Stimulated activated memory B cell treated with anti-CD40 and anti-IgM and Interleukin-4, amounts not matched to agents 10 μg/mL and 1 μg/mL and 100 μg/mL, for 72 hours (primary cell): ENCODE results near the gene FBLN2.
A peak's percentile ranks its signal among the peaks of the same experiment; 100 is the strongest.

ENCODE experiments used
- ATAC-seq: fragments of 150-1000 bp; cut with Tn5 transposase; 2 replicates; pipeline ENCODE4 v1.10.0; 2021
- H3K27ac Mint-ChIP-seq: one replicate; pipeline ENCODE4 v1.8.0; 2022; ENCODE audit warnings: mild to moderate bottlenecking, mixed read lengths
- H3K27me3 Mint-ChIP-seq: one replicate; pipeline ENCODE4 v1.8.0; 2022; ENCODE audit warnings: mixed read lengths
- H3K36me3 Mint-ChIP-seq: one replicate; pipeline ENCODE4 v1.8.0; 2022; ENCODE audit warnings: mixed read lengths
- H3K4me1 Mint-ChIP-seq: one replicate; pipeline ENCODE4 v1.8.0; 2022; ENCODE audit warnings: mixed read lengths
- H3K4me3 Mint-ChIP-seq: one replicate; pipeline ENCODE4 v1.8.0; 2022; ENCODE audit warnings: mild to moderate bottlenecking, moderate library complexity, mixed read lengths
- H3K9me3 Mint-ChIP-seq: one replicate; pipeline ENCODE4 v1.8.0; 2022; ENCODE audit warnings: mixed read lengths

FBLN2 gene

GRCh38 chr3:13547591-13548371 is 1.1 kb upstream of the FBLN2 start:
- Mint-ChIP-seq H3K27me3 (peaks cover 68% of the 10 kb centered on the region), H3K9me3 (no peaks in the 10 kb centered on the region), H3K27ac (no peak overlapping the region), H3K4me3 (peak overlapping the region; percentile 47), H3K4me1 (peaks cover 48% of the 10 kb centered on the region), H3K36me3 (no peaks in the 10 kb centered on the region)
- no peak for ATAC-seq

GRCh38 chr3:13549623-13550422 is 898 bp downstream of the FBLN2 start:
- Mint-ChIP-seq H3K27me3 (peaks cover 60% of the 10 kb centered on the region), H3K4me1 (peaks cover 57% of the 10 kb centered on the region), H3K27ac (peak overlapping the region; percentile 52), H3K4me3 (peak overlapping the region; percentile 64), H3K9me3 (no peaks in the 10 kb centered on the region), H3K36me3 (no peaks in the 10 kb centered on the region)
- peak; percentile 27 for ATAC-seq

DNA sequence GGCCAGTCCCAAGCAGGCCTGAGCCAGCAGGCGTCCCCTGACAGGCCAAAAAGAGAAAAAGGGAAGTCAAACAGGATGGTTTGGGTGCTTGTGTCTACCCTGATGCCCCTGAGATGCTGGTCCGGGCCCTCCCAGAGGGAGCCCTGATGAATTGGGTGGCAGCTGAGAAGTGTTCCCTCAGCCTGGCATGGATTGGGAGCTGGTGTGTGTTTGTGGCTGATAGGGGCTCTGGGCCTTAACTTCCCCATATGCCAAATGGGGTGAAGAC is 1.4 kb downstream of the FBLN2 start:
- Mint-ChIP-seq H3K9me3 (no peaks in the 10 kb centered on the region), H3K36me3 (no peaks in the 10 kb centered on the region), H3K27ac (peak overlapping the region; percentile 52), H3K4me3 (no peak overlapping the region), H3K4me1 (peaks cover 53% of the 10 kb centered on the region), H3K27me3 (peaks cover 55% of the 10 kb centered on the region)
- ATAC-seq: peak; percentile 9

- H3K27me3 Mint-ChIP-seq: peaks cover 51% of the 10 kb centered on the region
- peaks cover 53% of the 10 kb centered on the region for H3K4me1 Mint-ChIP-seq
- no peaks in the 10 kb centered on the region for H3K9me3 Mint-ChIP-seq
- no peak for ATAC-seq
- H3K36me3 Mint-ChIP-seq: no peaks in the 10 kb centered on the region
- H3K4me3 Mint-ChIP-seq: no peak overlapping the region
- peak overlapping the region; percentile 52 for H3K27ac Mint-ChIP-seq
Observed at GRCh38 chr3:13550791-13551360, 2.0 kb downstream of the FBLN2 start.

DNA sequence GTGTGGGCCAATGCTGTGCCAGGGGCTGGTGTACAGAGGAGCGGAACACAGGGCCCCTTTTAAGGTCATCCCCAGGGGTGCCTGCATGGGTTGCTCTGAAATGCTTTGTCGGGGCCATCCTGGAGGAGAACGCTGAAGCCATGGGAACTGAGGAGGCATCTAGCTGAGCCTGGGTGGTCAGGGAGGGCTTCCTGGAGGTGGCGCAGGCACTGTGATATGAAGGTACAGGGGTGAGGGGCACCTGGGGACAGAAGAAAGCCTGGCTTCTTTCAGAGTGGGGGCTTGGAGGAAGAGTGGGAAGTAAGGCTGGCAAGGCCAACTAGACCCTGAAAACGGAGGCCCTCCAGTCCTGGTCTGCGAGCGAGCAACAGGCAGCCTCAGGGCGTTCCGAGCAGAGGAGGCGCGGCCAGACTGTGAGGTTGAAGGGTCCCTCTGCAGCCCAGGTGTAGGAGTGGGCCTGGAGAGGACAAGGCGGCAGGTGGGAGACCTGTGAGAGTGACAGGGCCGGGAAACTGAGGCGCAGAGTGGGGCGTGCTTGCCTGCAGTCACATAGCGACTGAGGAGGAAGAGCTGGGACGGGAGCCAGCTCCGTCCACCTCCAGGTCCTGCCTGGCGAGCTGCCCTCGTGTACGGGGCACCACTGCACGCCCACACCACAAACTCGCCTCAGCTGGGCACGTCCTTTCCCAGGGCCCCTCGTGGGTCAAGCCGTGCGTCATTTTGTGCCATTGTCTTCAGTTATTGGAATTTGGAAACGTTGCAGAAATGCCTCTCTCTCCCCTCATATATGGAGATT is 4.1 kb downstream of the FBLN2 start:
- no peaks in the 10 kb centered on the region for H3K36me3 Mint-ChIP-seq
- peaks cover 46% of the 10 kb centered on the region for H3K27me3 Mint-ChIP-seq
- H3K4me1 Mint-ChIP-seq: peaks cover 50% of the 10 kb centered on the region
- H3K27ac Mint-ChIP-seq: no peak overlapping the region
- H3K9me3 Mint-ChIP-seq: no peaks in the 10 kb centered on the region
- no peak for ATAC-seq
- no peak overlapping the region for H3K4me3 Mint-ChIP-seq

GRCh38 chr3:13553686-13554085 is 4.8 kb downstream of the FBLN2 start:
- no peak overlapping the region for H3K4me3 Mint-ChIP-seq
- H3K27me3 Mint-ChIP-seq: peaks cover 45% of the 10 kb centered on the region
- peaks cover 45% of the 10 kb centered on the region for H3K4me1 Mint-ChIP-seq
- ATAC-seq: peak; percentile 20
- H3K27ac Mint-ChIP-seq: no peak overlapping the region
- H3K36me3 Mint-ChIP-seq: no peaks in the 10 kb centered on the region
- H3K9me3 Mint-ChIP-seq: no peaks in the 10 kb centered on the region

DNA sequence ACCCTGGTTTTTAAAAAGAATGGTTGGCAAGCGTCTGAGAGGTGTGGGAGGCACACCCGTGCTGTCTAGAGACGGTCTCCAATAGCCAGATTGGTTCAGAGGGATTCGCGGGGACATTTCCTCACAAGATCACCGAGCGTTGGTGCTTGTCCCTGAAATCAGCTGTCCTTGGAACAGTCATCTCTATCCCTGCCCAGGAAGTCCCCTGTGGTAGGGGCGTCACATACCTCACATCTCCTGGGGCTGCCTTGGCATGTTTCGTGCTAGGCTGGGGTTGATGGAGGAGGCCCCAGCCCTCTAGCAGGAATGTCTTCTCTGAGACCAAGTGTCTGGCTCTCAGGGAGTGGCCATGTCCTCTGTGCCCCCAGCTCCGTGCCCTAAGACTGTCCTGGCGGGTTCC is 6.8 kb downstream of the FBLN2 start:
- peaks cover 31% of the 10 kb centered on the region for H3K4me1 Mint-ChIP-seq
- ATAC-seq: no peak
- no peak overlapping the region for H3K4me3 Mint-ChIP-seq
- peaks cover 30% of the 10 kb centered on the region for H3K27me3 Mint-ChIP-seq
- no peaks in the 10 kb centered on the region for H3K9me3 Mint-ChIP-seq
- H3K36me3 Mint-ChIP-seq: no peaks in the 10 kb centered on the region
- H3K27ac Mint-ChIP-seq: no peak overlapping the region

DNA sequence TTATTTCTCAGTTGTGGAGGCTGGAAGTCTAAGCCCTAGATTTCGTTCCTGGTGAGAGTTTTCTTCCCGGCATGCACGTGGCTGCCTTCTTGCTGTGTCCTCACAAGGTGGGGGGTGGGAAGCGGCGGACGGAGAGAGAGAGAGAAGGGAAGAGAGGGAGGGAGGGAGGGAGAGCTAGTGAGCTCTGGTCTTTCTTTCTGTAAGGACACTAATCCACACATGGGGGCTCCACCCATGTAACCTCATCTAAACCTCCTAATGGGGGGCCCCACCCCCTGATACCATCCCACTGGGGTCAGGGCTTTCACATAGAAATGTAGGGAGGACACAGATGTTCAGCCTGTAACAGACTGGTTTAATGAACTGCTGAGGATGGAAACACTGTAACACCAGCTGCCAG is 7.3 kb downstream of the FBLN2 start:
- no peak for ATAC-seq

GRCh38 chr3:13556917-13557316 is 8.0 kb downstream of the FBLN2 start:
- no peaks in the 10 kb centered on the region for H3K9me3 Mint-ChIP-seq
- H3K27me3 Mint-ChIP-seq: peaks cover 25% of the 10 kb centered on the region
- H3K36me3 Mint-ChIP-seq: no peaks in the 10 kb centered on the region
- H3K4me1 Mint-ChIP-seq: peaks cover 26% of the 10 kb centered on the region
- ATAC-seq: no peak
- no peak overlapping the region for H3K4me3 Mint-ChIP-seq
- no peak overlapping the region for H3K27ac Mint-ChIP-seq

More for the DNA sequence above, 7.3 kb downstream of the FBLN2 start:
- peaks cover 27% of the 10 kb centered on the region for H3K4me1 Mint-ChIP-seq
- H3K9me3 Mint-ChIP-seq: no peaks in the 10 kb centered on the region
- H3K27ac Mint-ChIP-seq: no peak overlapping the region
- peaks cover 28% of the 10 kb centered on the region for H3K27me3 Mint-ChIP-seq
- H3K4me3 Mint-ChIP-seq: no peak overlapping the region
- no peaks in the 10 kb centered on the region for H3K36me3 Mint-ChIP-seq

GRCh38 chr3:13557417-13557816 is 8.5 kb downstream of the FBLN2 start:
- H3K27me3 Mint-ChIP-seq: peaks cover 20% of the 10 kb centered on the region
- no peak for ATAC-seq
- peaks cover 21% of the 10 kb centered on the region for H3K4me1 Mint-ChIP-seq
- H3K4me3 Mint-ChIP-seq: no peak overlapping the region
- H3K9me3 Mint-ChIP-seq: no peaks in the 10 kb centered on the region
- H3K27ac Mint-ChIP-seq: no peak overlapping the region
- H3K36me3 Mint-ChIP-seq: no peaks in the 10 kb centered on the region

DNA sequence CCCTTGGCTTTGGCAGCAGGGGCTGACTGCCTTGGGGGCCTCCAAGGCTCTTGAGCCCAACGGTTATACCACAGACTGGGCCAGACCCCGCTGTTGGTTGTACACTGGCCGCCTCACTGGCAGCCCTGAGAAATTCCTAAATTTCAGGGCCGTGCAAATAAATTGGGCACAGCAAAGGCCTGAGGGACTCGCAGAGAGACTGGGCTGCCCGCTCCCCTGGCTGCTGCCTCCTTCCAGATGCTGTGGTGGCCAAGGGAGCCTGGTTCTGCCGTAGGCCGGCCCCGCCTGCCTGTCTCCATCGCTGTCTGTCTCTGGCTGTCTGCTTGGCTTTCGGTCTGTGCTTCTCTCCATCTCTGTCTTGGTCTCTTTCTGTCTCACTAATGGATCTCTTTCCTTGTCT is 9.0 kb downstream of the FBLN2 start:
- Mint-ChIP-seq H3K4me3 (no peak overlapping the region), H3K27ac (no peak overlapping the region), H3K4me1 (peaks cover 16% of the 10 kb centered on the region), H3K27me3 (peaks cover 15% of the 10 kb centered on the region), H3K9me3 (no peaks in the 10 kb centered on the region), H3K36me3 (no peaks in the 10 kb centered on the region)
- no peak for ATAC-seq

DNA sequence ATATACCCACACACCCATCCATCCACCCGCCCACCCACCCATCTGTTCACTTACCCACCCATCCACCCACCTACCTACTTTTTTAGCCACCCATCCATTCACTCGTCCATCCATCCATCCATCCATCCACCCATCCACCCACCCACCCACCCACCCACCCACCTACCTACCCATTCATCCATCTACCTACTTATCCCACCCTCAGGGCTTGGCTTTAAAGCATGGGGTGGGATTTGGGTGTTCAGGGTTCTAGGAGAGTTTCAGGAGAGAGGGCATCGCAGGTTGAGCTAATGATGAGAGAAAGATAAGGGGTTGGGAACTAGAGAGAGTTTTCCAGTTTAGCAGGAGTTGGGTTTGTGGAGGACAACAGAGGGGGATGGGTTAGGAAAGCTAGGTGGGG is 9.7 kb downstream of the FBLN2 start:
- H3K4me1 Mint-ChIP-seq: peaks cover 10% of the 10 kb centered on the region
- H3K9me3 Mint-ChIP-seq: no peaks in the 10 kb centered on the region
- ATAC-seq: no peak
- H3K4me3 Mint-ChIP-seq: no peak overlapping the region
- no peak overlapping the region for H3K27ac Mint-ChIP-seq
- H3K36me3 Mint-ChIP-seq: no peaks in the 10 kb centered on the region
- H3K27me3 Mint-ChIP-seq: peaks cover 9% of the 10 kb centered on the region

- H3K27ac Mint-ChIP-seq: no peak overlapping the region
- H3K4me1 Mint-ChIP-seq: no peaks in the 10 kb centered on the region
- no peak overlapping the region for H3K4me3 Mint-ChIP-seq
- H3K27me3 Mint-ChIP-seq: peaks cover 9% of the 10 kb centered on the region
- H3K36me3 Mint-ChIP-seq: no peaks in the 10 kb centered on the region
- H3K9me3 Mint-ChIP-seq: no peaks in the 10 kb centered on the region
- no peak for ATAC-seq
Observed at GRCh38 chr3:13559764-13560525, 11.0 kb downstream of the FBLN2 start.

DNA sequence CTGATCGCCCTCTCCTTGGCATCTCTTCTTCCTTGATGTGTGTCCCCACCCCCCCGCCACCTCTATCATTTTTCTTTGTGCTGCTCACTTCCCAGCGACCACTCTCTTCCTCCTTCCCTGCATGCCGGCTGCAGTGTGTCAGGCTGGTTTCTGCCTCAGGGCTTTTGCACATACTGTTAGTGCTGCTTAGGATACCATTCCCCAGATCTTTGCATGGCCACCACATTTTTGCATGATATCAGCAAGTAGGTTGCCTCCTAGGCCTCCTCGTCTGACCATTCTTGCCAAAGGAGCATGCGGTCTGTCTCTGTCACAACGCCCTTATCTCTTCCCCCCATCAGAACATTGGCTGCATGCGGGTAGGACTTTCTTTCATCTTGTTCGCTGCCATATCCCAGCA is 12.5 kb downstream of the FBLN2 start:
- Mint-ChIP-seq H3K27ac (no peak overlapping the region), H3K4me1 (no peaks in the 10 kb centered on the region), H3K4me3 (no peak overlapping the region), H3K36me3 (no peaks in the 10 kb centered on the region), H3K9me3 (no peaks in the 10 kb centered on the region), H3K27me3 (peaks cover 13% of the 10 kb centered on the region)
- ATAC-seq: no peak

- Mint-ChIP-seq H3K9me3 (no peaks in the 10 kb centered on the region), H3K4me1 (no peaks in the 10 kb centered on the region), H3K27ac (no peak overlapping the region), H3K4me3 (no peak overlapping the region), H3K27me3 (peaks cover 18% of the 10 kb centered on the region), H3K36me3 (no peaks in the 10 kb centered on the region)
- ATAC-seq: no peak
Observed at GRCh38 chr3:13561967-13562366, 13.0 kb downstream of the FBLN2 start.
